ENCODE results near the gene FHIT. TPM values are rescaled to one million over a fixed set of nuclear protein-coding genes. Genes with fewer than 3 reads are reported as not detected.

Gene FHIT
- total and polyA plus RNA-seq, 10 of the 15 experiments (the other 5 are each of a cell fraction or from before 2014, with no cell fraction given) = 4.2 to 14.9 (median 9.4) TPM

- in situ Hi-C loops (cut with MboI) = no loop called here
- no peak overlapping the region for H3K9ac ChIP-seq (ENCODE audit: control insufficient read depth, insufficient read depth, low read length)
- H3K4me3 ChIP-seq = no peak overlapping the region
- no peaks in the 10 kb centered on the region for H3K79me2 ChIP-seq (ENCODE audit: control insufficient read depth, insufficient read depth, low read length)
- ChIA-PET RAD21 (ENCODE audit: unreplicated experiment) (no interaction called here), POLR2A (no interaction called here), SMC1A (ENCODE audit: uncharacterized antibody, unreplicated experiment) (no interaction called here), CTCF (no interaction called here)
- intact Hi-C loops (cut with micrococcal nuclease; ENCODE audit: unreplicated experiment) = no loop called here
- H2AFZ ChIP-seq (ENCODE audit: control insufficient read depth, low read depth, low read length) = no peak overlapping the region
- 29% methylated on average over 5 of the region's 5 CpGs for WGBS (ENCODE audit: insufficient coverage, insufficient replicate concordance, low lambda C conversion rate, missing lambda C conversion rate)
- no peaks in the 10 kb centered on the region; the same call in 2 of the 3 replicates for H3K9me3 ChIP-seq (replicated peaks; ENCODE audit: control insufficient read depth, insufficient read depth, low read length)
- ATAC-seq (peak; percentile 71), DNase-seq (ENCODE audit: low read depth, low spot score) (peak; percentile 20), FAIRE-seq (no peak)
- no peaks in the 10 kb centered on the region for H3K27me3 ChIP-seq (replicated peaks in 1 of 2; ENCODE audit: control insufficient read depth in 2 of 2, insufficient read depth in 2 of 2, low read length in 1 of 2)
- H4K20me1 ChIP-seq (ENCODE audit: control insufficient read depth, insufficient read depth) = no peaks in the 10 kb centered on the region
- H3K36me3 ChIP-seq (ENCODE audit: control insufficient read depth in 2 of 2, insufficient read depth in 2 of 2, low read length in 1 of 2) = no peaks in the 10 kb centered on the region
- peak overlapping the region; percentile 43; the same call in 1 of the 2 replicates for H3K4me2 ChIP-seq (ENCODE audit: control insufficient read depth, insufficient read depth)
- no TSS peak for BruUV-seq (replicated peaks)
- peaks cover 13% of the 10 kb centered on the region for H3K4me1 ChIP-seq (ENCODE audit: control insufficient read depth, insufficient read depth, low read length)
- H3K27ac ChIP-seq (ENCODE audit: control insufficient read depth, insufficient read depth) = no peak overlapping the region
- TF ChIP-seq SPI1 (IDR thresholded peaks at IDR 0.05; ENCODE audit: borderline replicate concordance, insufficient read depth, low read depth, low read length) = peak; percentile 77
- no peak for TF ChIP-seq PRDM15 (CRISPR knock-in tag; IDR thresholded peaks at IDR 0.05)
- 0 out of 2 replicates have a peak, but pooled peaks have one; percentile 10 for TF ChIP-seq MXI1 (IDR thresholded peaks at IDR 0.05; ENCODE audit: low read depth, low read length)
- TF ChIP-seq SUPT20H (IDR thresholded peaks at IDR 0.05; ENCODE audit: borderline replicate concordance, control insufficient read depth, low read depth, low read length) = no peak
- TF ChIP-seq CBFB (IDR thresholded peaks at IDR 0.05; ENCODE audit: low read depth) = 0 out of 2 replicates have a peak, but pooled peaks have one; percentile 23
- no peak for TF ChIP-seq CBX5 (IDR thresholded peaks at IDR 0.05; ENCODE audit: low read depth)
- peak; percentile 68 to 72; a peak in 3 of 4 replicates for TF ChIP-seq IKZF2 (IDR thresholded peaks at IDR 0.05)
- TF ChIP-seq USF2 (IDR thresholded peaks at IDR 0.05; ENCODE audit: borderline replicate concordance, low read depth, low read length) = no peak
- TF ChIP-seq ZNF384 (IDR thresholded peaks at IDR 0.05; ENCODE audit: borderline replicate concordance, low read depth, low read length) = peak; percentile 63; the same call in 1 of the 2 replicates
- no peak for TF ChIP-seq HCFC1 (IDR thresholded peaks at IDR 0.05; ENCODE audit: low read length)
- TF ChIP-seq SRF (IDR thresholded peaks at IDR 0.05; ENCODE audit: low read depth in 2 of 2, low read length in 2 of 2) = no peak
- no peak for TF ChIP-seq IRF3 (IDR thresholded peaks at IDR 0.05)
- peak; percentile 50 for TF ChIP-seq ATF7 (IDR thresholded peaks at IDR 0.05; ENCODE audit: low read depth)
- no peak for TF ChIP-seq POLR2A (IDR thresholded peaks at IDR 0.05; ENCODE audit: low read depth, low read length)
- TF ChIP-seq NFIC (IDR thresholded peaks at IDR 0.05; ENCODE audit: low read depth, low read length) = 0 out of 2 replicates have a peak, but pooled peaks have one; percentile 19
- TF ChIP-seq MTA3 (IDR thresholded peaks at IDR 0.05; ENCODE audit: borderline replicate concordance, low read length) = no peak
- TF ChIP-seq NR2C2 (IDR thresholded peaks at IDR 0.05; ENCODE audit: borderline replicate concordance, control insufficient read depth, insufficient read length, low read depth) = no peak
- no peak for TF ChIP-seq CREB1 (IDR thresholded peaks at IDR 0.05; ENCODE audit: low read depth)
- no peak for TF ChIP-seq MAX (IDR thresholded peaks at IDR 0.05; ENCODE audit: low read depth, low read length)
These were observed 1169.7 kb downstream of the FHIT start for GRCh38 chr3:60081381-60082095.
